ENCODE measurements around the gene GPR142. TPM values are rescaled to one million over a fixed set of nuclear protein-coding genes. Genes with fewer than 3 reads are reported as not detected.

The GPR142 gene
- polyA plus RNA-seq, 1 donor (not counting 4 experiments of a cell fraction or from before 2014, with no cell fraction given), result not detected

DNA sequence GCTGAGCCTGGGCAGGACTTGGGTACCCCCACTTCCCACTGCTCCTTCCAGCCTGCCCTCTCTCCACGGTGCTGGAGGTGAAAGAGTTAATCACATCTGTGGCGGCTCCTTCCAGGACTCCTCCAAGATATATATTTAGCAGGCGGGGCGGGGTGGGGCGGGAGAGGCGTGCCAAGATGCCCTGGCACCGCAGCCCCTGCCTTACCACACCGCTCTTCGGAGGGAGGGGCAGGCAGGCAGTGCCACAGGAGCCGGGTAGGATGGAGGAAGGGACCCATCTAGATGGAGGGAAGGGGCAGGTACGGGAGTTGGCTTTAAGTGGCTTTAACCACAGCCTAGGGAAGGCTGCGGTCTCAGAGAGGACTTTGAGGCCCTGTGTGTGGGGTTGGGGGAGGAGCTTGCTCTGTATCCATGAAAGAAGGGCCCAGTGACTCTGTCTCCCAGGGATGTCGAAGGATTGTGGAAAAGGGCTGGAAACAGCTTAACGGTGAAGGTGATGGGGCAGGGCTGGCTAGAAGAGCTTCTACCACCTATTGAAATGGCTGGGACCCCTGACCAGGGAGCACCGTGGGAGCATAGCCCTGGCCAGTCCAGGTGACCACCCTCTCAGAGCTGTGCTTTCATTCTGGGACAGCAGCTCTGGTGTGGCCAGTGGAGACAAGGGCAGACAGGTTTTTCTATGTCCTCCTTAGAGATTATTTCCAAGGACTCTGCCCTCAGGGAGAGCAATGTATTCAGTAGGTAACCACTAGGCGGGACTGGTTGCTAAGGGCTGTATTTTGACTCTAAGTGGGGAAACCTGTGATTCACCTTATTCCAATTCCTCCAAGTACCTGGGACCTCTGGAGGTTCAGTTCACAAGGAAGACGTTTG is 13.0 kb downstream of the GPR142 start:
- Histone ChIP-seq H3K79me2 (ENCODE audit: control insufficient read depth, insufficient read depth, low read length) (no peaks in the 10 kb centered on the region), H3K36me3 (ENCODE audit: control insufficient read depth in 2 of 2, extremely low read depth in 1 of 2, insufficient read depth in 2 of 2, low read length in 2 of 2) (no peaks in the 10 kb centered on the region), H3K9me3 (ENCODE audit: control insufficient read depth, low read depth, low read length) (no peaks in the 10 kb centered on the region), H2AFZ (ENCODE audit: control insufficient read depth, low read length) (peak overlapping the region; percentile 19), H3K4me1 (ENCODE audit: control insufficient read depth, extremely low read depth, insufficient read depth, low read length) (peaks cover 18% of the 10 kb centered on the region), H3K9me1 (ENCODE audit: control insufficient read depth, extremely low read depth, insufficient read depth, low read length) (no peaks in the 10 kb centered on the region), H3K9ac (ENCODE audit: control insufficient read depth, extremely low read depth, insufficient read depth, low read length) (no peak overlapping the region), H3K4me3 (ENCODE audit: control insufficient read depth in 2 of 3, extremely low read depth in 1 of 3, insufficient read depth in 2 of 3, low read depth in 1 of 3, low read length in 3 of 3) (no peak overlapping the region), H3K27ac (ENCODE audit: control insufficient read depth, insufficient read depth, low read length) (no peak overlapping the region), H4K20me1 (ENCODE audit: control insufficient read depth, extremely low read depth, insufficient read depth, low read length) (no peaks in the 10 kb centered on the region), H3K27me3 (ENCODE audit: control insufficient read depth, extremely low read depth, insufficient read depth, low read length) (no peaks in the 10 kb centered on the region), H3K4me2 (ENCODE audit: control insufficient read depth, extremely low read depth, insufficient read depth, low read depth, low read length) (peak overlapping the region; percentile 56)
- FAIRE-seq (peak; percentile 86), DNase-seq (ENCODE audit: low read depth, low spot score) (peak; percentile 38)
- TF ChIP-seq, protein P1, sequence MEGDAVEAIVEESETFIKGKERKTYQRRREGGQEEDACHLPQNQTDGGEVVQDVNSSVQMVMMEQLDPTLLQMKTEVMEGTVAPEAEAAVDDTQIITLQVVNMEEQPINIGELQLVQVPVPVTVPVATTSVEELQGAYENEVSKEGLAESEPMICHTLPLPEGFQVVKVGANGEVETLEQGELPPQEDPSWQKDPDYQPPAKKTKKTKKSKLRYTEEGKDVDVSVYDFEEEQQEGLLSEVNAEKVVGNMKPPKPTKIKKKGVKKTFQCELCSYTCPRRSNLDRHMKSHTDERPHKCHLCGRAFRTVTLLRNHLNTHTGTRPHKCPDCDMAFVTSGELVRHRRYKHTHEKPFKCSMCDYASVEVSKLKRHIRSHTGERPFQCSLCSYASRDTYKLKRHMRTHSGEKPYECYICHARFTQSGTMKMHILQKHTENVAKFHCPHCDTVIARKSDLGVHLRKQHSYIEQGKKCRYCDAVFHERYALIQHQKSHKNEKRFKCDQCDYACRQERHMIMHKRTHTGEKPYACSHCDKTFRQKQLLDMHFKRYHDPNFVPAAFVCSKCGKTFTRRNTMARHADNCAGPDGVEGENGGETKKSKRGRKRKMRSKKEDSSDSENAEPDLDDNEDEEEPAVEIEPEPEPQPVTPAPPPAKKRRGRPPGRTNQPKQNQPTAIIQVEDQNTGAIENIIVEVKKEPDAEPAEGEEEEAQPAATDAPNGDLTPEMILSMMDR (optimal IDR thresholded peaks at IDR 0.05 in 1 of 3, IDR thresholded peaks at IDR 0.05 in 1 of 3, conservative IDR thresholded peaks at IDR 0.05 in 1 of 3; ENCODE audit: extremely low read depth in 1 of 3, insufficient read depth in 2 of 3, low read length in 3 of 3), result peak; percentile 6 to 68 (median 57)
- TF ChIP-seq EZH2 (IDR thresholded peaks at IDR 0.05; ENCODE audit: low read length), result no peak
- dilution Hi-C loops (cut with MboI; ENCODE audit: extremely low pct_ligation_motif_present, low sequenced_read_pairs), result no loop called here

DNA sequence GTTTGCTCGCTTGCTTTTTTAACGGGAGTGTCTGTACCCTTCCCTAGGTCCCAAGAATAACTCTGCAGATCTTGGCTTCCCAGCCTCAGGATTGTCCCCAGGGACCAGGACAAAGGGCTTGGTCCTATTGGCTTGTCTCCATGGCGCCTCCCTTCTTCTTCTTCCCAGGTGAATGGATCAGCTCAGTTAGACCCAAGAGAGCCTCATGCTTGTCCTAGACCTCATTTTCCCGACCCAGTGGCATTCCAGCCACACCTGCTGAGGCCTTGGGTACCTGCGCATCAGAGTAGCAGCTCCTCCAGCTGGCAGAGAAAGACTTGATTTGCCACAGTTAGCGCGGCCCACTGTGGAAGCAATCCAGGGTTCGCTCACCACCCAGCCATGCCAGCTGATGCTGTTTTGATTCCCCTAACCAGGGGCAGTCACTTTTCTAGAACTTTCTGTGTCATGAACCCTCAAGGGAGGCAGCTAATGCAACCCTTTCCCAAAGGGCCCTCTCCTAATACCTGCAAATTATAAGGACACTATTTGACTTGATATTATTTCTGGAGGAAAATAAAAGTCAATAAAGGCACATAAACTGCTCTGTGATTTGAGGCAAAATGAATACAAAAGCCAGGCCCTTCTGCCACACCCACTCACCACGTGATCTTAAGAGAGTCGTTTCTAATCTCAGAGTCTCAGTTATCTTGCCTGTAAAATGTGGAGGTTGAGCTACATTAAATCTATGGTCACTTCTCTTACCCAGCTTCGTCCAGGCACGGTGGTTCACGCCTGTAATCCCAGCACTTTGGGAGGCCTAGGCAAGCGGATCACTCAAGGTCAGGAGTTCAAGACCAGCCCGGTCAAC is 13.9 kb downstream of the GPR142 start:
- dilution Hi-C loops (cut with MboI; ENCODE audit: extremely low pct_ligation_motif_present, low sequenced_read_pairs), result no loop called here
- Histone ChIP-seq H3K9me3 (ENCODE audit: control insufficient read depth, low read depth, low read length) (no peaks in the 10 kb centered on the region), H3K9ac (ENCODE audit: control insufficient read depth, extremely low read depth, insufficient read depth, low read length) (no peak overlapping the region), H3K4me3 (ENCODE audit: control insufficient read depth in 2 of 3, extremely low read depth in 1 of 3, insufficient read depth in 2 of 3, low read depth in 1 of 3, low read length in 3 of 3) (no peak overlapping the region), H3K79me2 (ENCODE audit: control insufficient read depth, insufficient read depth, low read length) (no peaks in the 10 kb centered on the region), H3K4me1 (ENCODE audit: control insufficient read depth, extremely low read depth, insufficient read depth, low read length) (peaks cover 18% of the 10 kb centered on the region), H3K9me1 (ENCODE audit: control insufficient read depth, extremely low read depth, insufficient read depth, low read length) (no peaks in the 10 kb centered on the region), H4K20me1 (ENCODE audit: control insufficient read depth, extremely low read depth, insufficient read depth, low read length) (no peaks in the 10 kb centered on the region), H3K36me3 (ENCODE audit: control insufficient read depth in 2 of 2, extremely low read depth in 1 of 2, insufficient read depth in 2 of 2, low read length in 2 of 2) (no peaks in the 10 kb centered on the region), H3K4me2 (ENCODE audit: control insufficient read depth, extremely low read depth, insufficient read depth, low read depth, low read length) (no peak overlapping the region), H3K27ac (ENCODE audit: control insufficient read depth, insufficient read depth, low read length) (no peak overlapping the region), H3K27me3 (ENCODE audit: control insufficient read depth, extremely low read depth, insufficient read depth, low read length) (no peaks in the 10 kb centered on the region), H2AFZ (ENCODE audit: control insufficient read depth, low read length) (no peak overlapping the region)
- TF ChIP-seq, protein P1 (optimal IDR thresholded peaks at IDR 0.05 in 1 of 3, IDR thresholded peaks at IDR 0.05 in 1 of 3, conservative IDR thresholded peaks at IDR 0.05 in 1 of 3; ENCODE audit: extremely low read depth in 1 of 3, insufficient read depth in 2 of 3, low read length in 3 of 3), result no peak
- TF ChIP-seq EZH2 (IDR thresholded peaks at IDR 0.05; ENCODE audit: low read length), result no peak
- no peak for DNase-seq (ENCODE audit: low read depth, low spot score)
- no peak for FAIRE-seq

All from keratinocyte (primary cell).